SK-N-SH (cell line): ENCODE measurements around the gene COG3. TPM values are rescaled to one million over a fixed set of nuclear protein-coding genes. Genes with fewer than 3 reads are reported as not detected.

Source experiments
- CTCF ChIA-PET: fragments of 300-600, 350-600 bp; formaldehyde crosslinking; extraction: SDS; loops from one replicate; lab custom pipeline; 2021; lab: Yijun Ruan, JAX
- POLR2A ChIA-PET: fragments of 350-600 bp; sonication (Branson Sonifier 250); formaldehyde crosslinking; extraction: SDS; loops from one replicate; lab custom pipeline; 2020; ENCODE audit warnings: antibody characterized with exemption, inconsistent platforms; lab: Yijun Ruan, JAX
- DNase-seq: peaks from one replicate; pipeline ENCODE4 v3.0.0; 2012
- H2AFZ ChIP-seq: fragments of 200-600 bp; sonication (generic); 2 replicates; pipeline ENCODE4 v1.8.1; 2016; ENCODE audit warnings: antibody characterized with exemption, mild to moderate bottlenecking, low read depth
- H3F3A ChIP-seq: fragments of 200-600 bp; sonication (generic); replicated peaks from 2 replicates; pipeline ENCODE3; 2016; ENCODE audit warnings: antibody characterized with exemption, mild to moderate bottlenecking; ENCODE audit not compliant: insufficient read depth
- H3K27ac ChIP-seq, 2 experiments: fragments of 200-500 bp in 1 of 2; fragments of 200-600 bp in 1 of 2; sonication (Bioruptor generic) in 1 of 2; sonication (generic), shearing (Covaris generic) in 1 of 2; 2 replicates each; pipeline versions ENCODE4 v1.5.1 to v1.6.1; 2014 to 2016; ENCODE audit warnings: low read depth in 2 of 2, inconsistent platforms in 1 of 2, low read length in 1 of 2, mild to moderate bottlenecking in 1 of 2, mixed read lengths in 1 of 2
- H3K27me3 ChIP-seq: fragments of 200-600 bp; sonication (generic), shearing (Covaris generic); 2 replicates; pipeline ENCODE4 v1.6.1; 2016; ENCODE audit warnings: mixed run types; ENCODE audit not compliant: insufficient read depth
- H3K36me3 ChIP-seq, 2 experiments: fragments of 200-500 bp in 1 of 2; fragments of 200-600 bp in 1 of 2; sonication (Bioruptor generic) in 1 of 2; sonication (generic) in 1 of 2; replicated peaks in 1 of 2; 2 replicates each; pipeline versions ENCODE3 to v1.5.1; 2014 to 2016; ENCODE audit warnings: low read length in 1 of 2, mild to moderate bottlenecking in 1 of 2; ENCODE audit not compliant: insufficient read depth in 2 of 2, control insufficient read depth in 1 of 2
- H3K4me1 ChIP-seq, 2 experiments: fragments of 200-500 bp in 1 of 2; fragments of 200-600 bp in 1 of 2; sonication (Bioruptor generic) in 1 of 2; sonication (generic), shearing (Covaris generic) in 1 of 2; 2 replicates each; pipeline versions ENCODE4 v1.5.1 to v1.6.1; 2014 to 2016; ENCODE audit warnings: low read depth in 1 of 2, low read length in 1 of 2, mixed run types in 1 of 2; ENCODE audit not compliant: insufficient read depth in 2 of 2, control insufficient read depth in 1 of 2
- H3K4me2 ChIP-seq: fragments of 200-600 bp; sonication (generic), shearing (Covaris generic); 2 replicates; pipeline ENCODE4 v1.6.1; 2017; ENCODE audit warnings: mixed run types
- H3K4me3 ChIP-seq, 2 experiments: fragments of 200-500 bp in 1 of 2; fragments of 200-600 bp in 1 of 2; sonication (Bioruptor generic) in 1 of 2; sonication (generic), shearing (Covaris generic) in 1 of 2; 2 replicates each; pipeline versions ENCODE4 v1.5.1 to v1.8.1; 2014 to 2016; ENCODE audit warnings: low read depth in 2 of 2, inconsistent platforms in 1 of 2, low read length in 1 of 2, mild to moderate bottlenecking in 1 of 2, mixed read lengths in 1 of 2, moderate library complexity in 1 of 2
- H3K79me2 ChIP-seq: fragments of 200-600 bp; sonication (generic); 2 replicates; pipeline ENCODE4 v1.8.1; 2017; ENCODE audit warnings: mild to moderate bottlenecking; ENCODE audit not compliant: insufficient read depth
- H3K9ac ChIP-seq: fragments of 200-600 bp; sonication (generic); 2 replicates; pipeline ENCODE4 v1.6.1; 2017; ENCODE audit warnings: mixed run types
- H3K9me2 ChIP-seq: fragments of 200-600 bp; sonication (generic); 2 replicates; pipeline ENCODE4 v1.6.1; 2017; ENCODE audit warnings: mixed run types
- H3K9me3 ChIP-seq: fragments of 200-600 bp; sonication (generic); 2 replicates; pipeline ENCODE4 v1.6.1; 2017; ENCODE audit warnings: mixed run types, mild to moderate bottlenecking, moderate library complexity
- H4K20me1 ChIP-seq: fragments of 200-600 bp; sonication (generic); 2 replicates; pipeline ENCODE4 v1.6.1; 2017; ENCODE audit warnings: mild to moderate bottlenecking, mixed run types; ENCODE audit not compliant: insufficient read depth
- EP300 ChIP-seq, 2 experiments: IDR thresholded peaks; 2 replicates each; pipeline versions ENCODE4 v1.4.0 to v1.6.1; 2012; ENCODE audit warnings: borderline replicate concordance in 1 of 2, low read depth in 1 of 2, low read length in 1 of 2
- EZH2phosphoT487 ChIP-seq: fragments of 200-600 bp; sonication (generic); IDR thresholded peaks from 2 replicates; pipeline ENCODE4 v1.6.1; 2017; ENCODE audit warnings: low read depth, mixed run types, mild to moderate bottlenecking, antibody characterized with exemption, moderate library complexity, borderline replicate concordance
- FOSL2 ChIP-seq: IDR thresholded peaks from 2 replicates; pipeline ENCODE4 v1.4.0; 2012; ENCODE audit warnings: low read depth, mild to moderate bottlenecking, moderate library complexity, borderline replicate concordance
- GATA2 ChIP-seq: sonication (generic); formaldehyde crosslinking; IDR thresholded peaks from 2 replicates; pipeline ENCODE4 v1.5.0; 2020; ENCODE audit warnings: mild to moderate bottlenecking, missing genetic modification reagents
- IRF3 ChIP-seq: fragments of 150-350 bp; IDR thresholded peaks from 2 replicates; pipeline ENCODE4 v1.6.1; 2016; ENCODE audit warnings: mild to moderate bottlenecking, low read depth, low read length
- MEF2A ChIP-seq: IDR thresholded peaks from 2 replicates; pipeline ENCODE4 v1.4.0; 2012; ENCODE audit warnings: low read depth, borderline replicate concordance
- MXI1 ChIP-seq: IDR thresholded peaks from 2 replicates; pipeline ENCODE4 v1.6.1; 2012; ENCODE audit warnings: mild to moderate bottlenecking, low read depth, low read length, improper control_type of control experiment
- NFIC ChIP-seq: IDR thresholded peaks from 2 replicates; pipeline ENCODE4 v1.4.0; 2012; ENCODE audit warnings: borderline replicate concordance
- NRF1 ChIP-seq: IDR thresholded peaks from 2 replicates; pipeline ENCODE4 v1.6.1; 2012; ENCODE audit warnings: low read depth, mild to moderate bottlenecking, low read length
- PBX3 ChIP-seq: IDR thresholded peaks from 2 replicates; pipeline ENCODE4; 2012
- RAD21 ChIP-seq: IDR thresholded peaks from 2 replicates; pipeline ENCODE4 v1.6.1; 2012; ENCODE audit warnings: mild to moderate bottlenecking, low read length
- RCOR1 ChIP-seq: fragments of 150-350 bp; IDR thresholded peaks from 2 replicates; pipeline ENCODE4 v1.6.1; 2017; ENCODE audit warnings: antibody characterized with exemption, low read length
- RXRA ChIP-seq: IDR thresholded peaks from 2 replicates; pipeline ENCODE4 v1.4.0; 2012; ENCODE audit warnings: low read depth, mild to moderate bottlenecking, borderline replicate concordance
- SMC3 ChIP-seq: IDR thresholded peaks from 2 replicates; pipeline ENCODE4 v1.6.1; 2012; ENCODE audit warnings: low read depth, low read length, improper control_type of control experiment
- TAF1 ChIP-seq: IDR thresholded peaks from 2 replicates; pipeline ENCODE4 v1.6.1; 2012; ENCODE audit warnings: low read depth, mild to moderate bottlenecking, low read length, moderate library complexity, borderline replicate concordance
- USF2 ChIP-seq: fragments of 150-350 bp; IDR thresholded peaks from 2 replicates; pipeline ENCODE4 v1.6.1; 2017; ENCODE audit warnings: antibody characterized with exemption, low read length, low read depth, borderline replicate concordance
- WGBS: methylation state at CpG from one replicate; pipeline ENCODE4 v1.1.6; 2017; ENCODE audit warnings: low lambda C conversion rate; 5-methylcytosine and 5-hydroxymethylcytosine counted together
- polyA plus RNA-seq, 3 experiments: library from polyadenylated mRNA; depleted of rRNA; stranded (reverse); fragments of >200 nt; gene quantifications; 2 replicates each; pipeline ENCODE4 v1.2.3, GENCODE V29; 2012
- TF ChIP-seq, protein P1 (sequence below): IDR thresholded peaks from 2 replicates; pipeline ENCODE4 v1.6.1; 2012; ENCODE audit warnings: mild to moderate bottlenecking, low read depth, low read length, moderate library complexity
- TF ChIP-seq, protein P2 (sequence below): IDR thresholded peaks from 2 replicates; pipeline ENCODE4 v1.4.0; 2012; ENCODE audit warnings: low read depth, borderline replicate concordance

The COG3 gene
- polyA plus RNA-seq, 1 of the 3 experiments (the other 2 are of a cell fraction) = 25.6 TPM

GRCh38 chr13:45542391-45542790, 77.7 kb downstream of the COG3 start:
- no peak for DNase-seq
- no peak overlapping the region for H3K9ac ChIP-seq
- no peaks in the 10 kb centered on the region for H4K20me1 ChIP-seq
- no peaks in the 10 kb centered on the region for H3K9me2 ChIP-seq
- H3K36me3 ChIP-seq = peaks cover 0 to 2% of the 10 kb centered on the region in 2 experiments
- no peak overlapping the region for H3K27ac ChIP-seq
- TF ChIP-seq TAF1 = no peak
- no peak for TF ChIP-seq FOSL2
- TF ChIP-seq SMC3 = no peak
- no peak for TF ChIP-seq EZH2phosphoT487
- TF ChIP-seq NFIC = no peak
- TF ChIP-seq MXI1 = no peak
- no peak for TF ChIP-seq GATA2
- TF ChIP-seq RAD21 = no peak
- no peak for TF ChIP-seq EP300 (IDR thresholded peaks at IDR 0.05; ENCODE audit: borderline replicate concordance in 1 of 2, low read depth in 1 of 2, low read length in 1 of 2)
- no peak for TF ChIP-seq IRF3
- TF ChIP-seq, protein P1, sequence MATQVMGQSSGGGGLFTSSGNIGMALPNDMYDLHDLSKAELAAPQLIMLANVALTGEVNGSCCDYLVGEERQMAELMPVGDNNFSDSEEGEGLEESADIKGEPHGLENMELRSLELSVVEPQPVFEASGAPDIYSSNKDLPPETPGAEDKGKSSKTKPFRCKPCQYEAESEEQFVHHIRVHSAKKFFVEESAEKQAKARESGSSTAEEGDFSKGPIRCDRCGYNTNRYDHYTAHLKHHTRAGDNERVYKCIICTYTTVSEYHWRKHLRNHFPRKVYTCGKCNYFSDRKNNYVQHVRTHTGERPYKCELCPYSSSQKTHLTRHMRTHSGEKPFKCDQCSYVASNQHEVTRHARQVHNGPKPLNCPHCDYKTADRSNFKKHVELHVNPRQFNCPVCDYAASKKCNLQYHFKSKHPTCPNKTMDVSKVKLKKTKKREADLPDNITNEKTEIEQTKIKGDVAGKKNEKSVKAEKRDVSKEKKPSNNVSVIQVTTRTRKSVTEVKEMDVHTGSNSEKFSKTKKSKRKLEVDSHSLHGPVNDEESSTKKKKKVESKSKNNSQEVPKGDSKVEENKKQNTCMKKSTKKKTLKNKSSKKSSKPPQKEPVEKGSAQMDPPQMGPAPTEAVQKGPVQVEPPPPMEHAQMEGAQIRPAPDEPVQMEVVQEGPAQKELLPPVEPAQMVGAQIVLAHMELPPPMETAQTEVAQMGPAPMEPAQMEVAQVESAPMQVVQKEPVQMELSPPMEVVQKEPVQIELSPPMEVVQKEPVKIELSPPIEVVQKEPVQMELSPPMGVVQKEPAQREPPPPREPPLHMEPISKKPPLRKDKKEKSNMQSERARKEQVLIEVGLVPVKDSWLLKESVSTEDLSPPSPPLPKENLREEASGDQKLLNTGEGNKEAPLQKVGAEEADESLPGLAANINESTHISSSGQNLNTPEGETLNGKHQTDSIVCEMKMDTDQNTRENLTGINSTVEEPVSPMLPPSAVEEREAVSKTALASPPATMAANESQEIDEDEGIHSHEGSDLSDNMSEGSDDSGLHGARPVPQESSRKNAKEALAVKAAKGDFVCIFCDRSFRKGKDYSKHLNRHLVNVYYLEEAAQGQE = no peak
- no peak for TF ChIP-seq PBX3
- TF ChIP-seq, protein P2, sequence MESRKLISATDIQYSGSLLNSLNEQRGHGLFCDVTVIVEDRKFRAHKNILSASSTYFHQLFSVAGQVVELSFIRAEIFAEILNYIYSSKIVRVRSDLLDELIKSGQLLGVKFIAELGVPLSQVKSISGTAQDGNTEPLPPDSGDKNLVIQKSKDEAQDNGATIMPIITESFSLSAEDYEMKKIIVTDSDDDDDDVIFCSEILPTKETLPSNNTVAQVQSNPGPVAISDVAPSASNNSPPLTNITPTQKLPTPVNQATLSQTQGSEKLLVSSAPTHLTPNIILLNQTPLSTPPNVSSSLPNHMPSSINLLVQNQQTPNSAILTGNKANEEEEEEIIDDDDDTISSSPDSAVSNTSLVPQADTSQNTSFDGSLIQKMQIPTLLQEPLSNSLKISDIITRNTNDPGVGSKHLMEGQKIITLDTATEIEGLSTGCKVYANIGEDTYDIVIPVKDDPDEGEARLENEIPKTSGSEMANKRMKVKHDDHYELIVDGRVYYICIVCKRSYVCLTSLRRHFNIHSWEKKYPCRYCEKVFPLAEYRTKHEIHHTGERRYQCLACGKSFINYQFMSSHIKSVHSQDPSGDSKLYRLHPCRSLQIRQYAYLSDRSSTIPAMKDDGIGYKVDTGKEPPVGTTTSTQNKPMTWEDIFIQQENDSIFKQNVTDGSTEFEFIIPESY = no peak
- no peak for TF ChIP-seq USF2
- TF ChIP-seq RCOR1 = no peak
- TF ChIP-seq NRF1 = no peak
- TF ChIP-seq MEF2A = no peak
- no peak for TF ChIP-seq RXRA
- H3K4me1 ChIP-seq = no peaks in the 10 kb centered on the region; a peak in 1 of 4 replicates
- no peaks in the 10 kb centered on the region for H3K79me2 ChIP-seq
- H3K4me2 ChIP-seq = no peak overlapping the region
- ChIA-PET CTCF (interaction anchor here (1.5 kb wide), 1 partner anchor 13 kb away, joined by 3 read pairs; no protein-coding TSS in a partner anchor), POLR2A (no interaction called here)
- 84% methylated on average over 7 of the region's 8 CpGs for WGBS
- H3K4me3 ChIP-seq = no peak overlapping the region
- no peaks in the 10 kb centered on the region for H3F3A ChIP-seq
- no peaks in the 10 kb centered on the region for H3K9me3 ChIP-seq
- H3K27me3 ChIP-seq = no peaks in the 10 kb centered on the region
- H2AFZ ChIP-seq = no peak overlapping the region
